ENCODE measurements around the gene FUNDC1.

Gene FUNDC1

GRCh38 chrX:44489515-44489914, 53.1 kb downstream of the FUNDC1 start:
- TF ChIP-seq, protein P1, sequence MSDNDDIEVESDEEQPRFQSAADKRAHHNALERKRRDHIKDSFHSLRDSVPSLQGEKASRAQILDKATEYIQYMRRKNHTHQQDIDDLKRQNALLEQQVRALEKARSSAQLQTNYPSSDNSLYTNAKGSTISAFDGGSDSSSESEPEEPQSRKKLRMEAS (IDR thresholded peaks at IDR 0.05; ENCODE audit: low read depth, low read length): no peak
- TF ChIP-seq POLR2A (IDR thresholded peaks at IDR 0.05; ENCODE audit: extremely low read depth, insufficient read length) (no peak), MYC (IDR thresholded peaks at IDR 0.05; ENCODE audit: low read depth, low read length) (no peak)
- TF ChIP-seq, protein P2, sequence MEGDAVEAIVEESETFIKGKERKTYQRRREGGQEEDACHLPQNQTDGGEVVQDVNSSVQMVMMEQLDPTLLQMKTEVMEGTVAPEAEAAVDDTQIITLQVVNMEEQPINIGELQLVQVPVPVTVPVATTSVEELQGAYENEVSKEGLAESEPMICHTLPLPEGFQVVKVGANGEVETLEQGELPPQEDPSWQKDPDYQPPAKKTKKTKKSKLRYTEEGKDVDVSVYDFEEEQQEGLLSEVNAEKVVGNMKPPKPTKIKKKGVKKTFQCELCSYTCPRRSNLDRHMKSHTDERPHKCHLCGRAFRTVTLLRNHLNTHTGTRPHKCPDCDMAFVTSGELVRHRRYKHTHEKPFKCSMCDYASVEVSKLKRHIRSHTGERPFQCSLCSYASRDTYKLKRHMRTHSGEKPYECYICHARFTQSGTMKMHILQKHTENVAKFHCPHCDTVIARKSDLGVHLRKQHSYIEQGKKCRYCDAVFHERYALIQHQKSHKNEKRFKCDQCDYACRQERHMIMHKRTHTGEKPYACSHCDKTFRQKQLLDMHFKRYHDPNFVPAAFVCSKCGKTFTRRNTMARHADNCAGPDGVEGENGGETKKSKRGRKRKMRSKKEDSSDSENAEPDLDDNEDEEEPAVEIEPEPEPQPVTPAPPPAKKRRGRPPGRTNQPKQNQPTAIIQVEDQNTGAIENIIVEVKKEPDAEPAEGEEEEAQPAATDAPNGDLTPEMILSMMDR (IDR thresholded peaks at IDR 0.05; ENCODE audit: low read depth, low read length): no peak
- DNase-seq (ENCODE audit: low read depth): no peak
- H3K4me3 ChIP-seq (ENCODE audit: low read depth, low read length): no peak overlapping the region

DNA sequence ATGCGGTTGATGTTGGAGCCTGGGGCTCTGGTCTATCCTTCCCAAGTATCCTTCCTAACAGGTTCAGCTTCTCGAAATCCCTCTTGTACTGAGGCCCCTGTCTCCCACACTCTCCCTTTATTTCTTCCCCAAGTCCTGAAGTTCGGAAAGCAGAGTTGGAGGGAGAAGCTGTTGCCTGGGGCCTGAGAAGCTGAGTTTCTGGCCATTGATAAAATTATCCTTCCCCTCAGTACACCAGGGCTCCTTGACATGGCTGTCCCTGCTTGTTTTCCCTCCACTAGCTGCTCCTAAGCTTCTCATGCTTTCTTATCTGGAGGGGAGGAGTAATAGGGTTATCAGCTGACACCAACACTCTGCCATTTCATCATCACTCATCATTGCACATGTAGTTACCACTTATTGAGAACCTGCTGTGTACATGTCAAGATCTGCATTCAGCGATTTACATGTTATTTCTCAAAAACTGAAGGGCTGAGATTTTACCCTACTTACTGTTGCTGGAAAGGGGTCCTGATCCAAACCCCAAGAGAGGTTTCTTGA, 58.0 kb downstream of the FUNDC1 start:
- H3K4me3 ChIP-seq (ENCODE audit: low read depth, low read length): no peak overlapping the region
- TF ChIP-seq, protein P1 (IDR thresholded peaks at IDR 0.05; ENCODE audit: low read depth, low read length): no peak
- TF ChIP-seq POLR2A (IDR thresholded peaks at IDR 0.05; ENCODE audit: extremely low read depth, insufficient read length): no peak
- TF ChIP-seq MYC (IDR thresholded peaks at IDR 0.05; ENCODE audit: low read depth, low read length): no peak
- TF ChIP-seq, protein P2 (IDR thresholded peaks at IDR 0.05; ENCODE audit: low read depth, low read length): no peak
- no peak for DNase-seq (ENCODE audit: low read depth)

DNA sequence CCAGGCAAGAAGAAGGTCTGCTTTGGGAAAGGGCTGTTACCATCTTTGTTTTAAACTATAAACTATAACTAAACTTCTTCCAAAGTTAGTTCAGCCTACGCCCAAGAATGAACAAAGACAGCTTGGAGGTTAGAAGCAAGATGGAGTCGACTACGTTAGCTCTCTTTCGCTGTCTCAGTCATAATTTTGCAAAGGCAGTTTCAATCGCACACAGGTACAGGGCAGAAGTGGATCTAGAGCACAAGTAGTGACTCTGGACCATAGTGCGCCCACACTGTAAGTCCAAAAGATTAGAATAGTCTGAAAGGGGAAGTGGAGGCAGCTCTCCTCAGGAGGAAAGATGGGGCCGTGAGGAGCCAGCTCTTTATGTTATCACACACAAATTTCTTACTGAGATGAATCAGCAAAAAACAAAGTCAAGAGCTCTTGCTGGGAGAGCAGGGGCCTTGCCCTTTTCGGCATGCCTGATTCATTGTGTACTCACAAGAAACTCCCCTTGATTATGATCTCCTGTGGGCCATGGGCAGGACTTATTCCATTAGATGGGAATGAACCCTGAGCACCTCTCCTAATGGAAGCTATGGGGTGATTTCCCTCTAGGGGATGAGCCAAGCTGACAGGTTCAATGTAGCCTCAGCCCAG, 58.6 kb downstream of the FUNDC1 start:
- peak; percentile 4 for DNase-seq (ENCODE audit: low read depth)
- H3K4me3 ChIP-seq (ENCODE audit: low read depth, low read length): no peak overlapping the region
- no peak for TF ChIP-seq POLR2A (IDR thresholded peaks at IDR 0.05; ENCODE audit: extremely low read depth, insufficient read length)
- TF ChIP-seq, protein P1 (IDR thresholded peaks at IDR 0.05; ENCODE audit: low read depth, low read length): no peak
- TF ChIP-seq, protein P2 (IDR thresholded peaks at IDR 0.05; ENCODE audit: low read depth, low read length): no peak
- no peak for TF ChIP-seq MYC (IDR thresholded peaks at IDR 0.05; ENCODE audit: low read depth, low read length)

DNA sequence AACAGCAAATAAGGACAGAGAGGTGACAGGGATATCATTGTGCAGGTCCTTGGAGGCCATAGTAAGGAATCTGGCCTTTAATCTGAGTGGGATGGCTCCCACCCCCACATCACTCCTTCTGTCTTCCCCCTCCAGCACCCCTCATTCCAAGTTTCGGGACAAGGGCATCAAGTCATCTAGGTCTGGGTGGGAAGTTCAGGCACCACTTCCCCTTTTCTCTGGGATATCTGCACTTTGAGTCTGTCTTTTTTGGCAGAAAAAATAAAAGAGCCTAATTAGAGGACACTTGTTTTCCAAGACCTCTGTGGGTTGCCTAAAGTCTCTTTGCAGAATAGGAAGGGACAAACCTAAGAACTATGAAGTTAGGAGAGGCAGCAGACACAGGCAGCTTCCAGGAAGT, 60.1 kb downstream of the FUNDC1 start:
- no peak for DNase-seq (ENCODE audit: low read depth)
- H3K4me3 ChIP-seq (ENCODE audit: low read depth, low read length): no peak overlapping the region
- TF ChIP-seq MYC (IDR thresholded peaks at IDR 0.05; ENCODE audit: low read depth, low read length) (no peak), POLR2A (IDR thresholded peaks at IDR 0.05; ENCODE audit: extremely low read depth, insufficient read length) (no peak)
- TF ChIP-seq, protein P2 (IDR thresholded peaks at IDR 0.05; ENCODE audit: low read depth, low read length): no peak
- TF ChIP-seq, protein P1 (IDR thresholded peaks at IDR 0.05; ENCODE audit: low read depth, low read length): no peak

GRCh38 chrX:44480591-44480990, 62.1 kb downstream of the FUNDC1 start:
- H3K4me3 ChIP-seq (ENCODE audit: low read depth, low read length): no peak overlapping the region
- no peak for DNase-seq (ENCODE audit: low read depth)
- TF ChIP-seq, protein P1 (IDR thresholded peaks at IDR 0.05; ENCODE audit: low read depth, low read length): no peak
- TF ChIP-seq MYC (IDR thresholded peaks at IDR 0.05; ENCODE audit: low read depth, low read length) (no peak), POLR2A (IDR thresholded peaks at IDR 0.05; ENCODE audit: extremely low read depth, insufficient read length) (no peak)
- TF ChIP-seq, protein P2 (IDR thresholded peaks at IDR 0.05; ENCODE audit: low read depth, low read length): no peak
